ENCODE results near the gene NRG3. TPM values are rescaled to one million over a fixed set of nuclear protein-coding genes. Genes with fewer than 3 reads are reported as not detected.

The NRG3 gene
- total RNA-seq, 1 experiment from 2014 or later: 0.08 TPM

DNA sequence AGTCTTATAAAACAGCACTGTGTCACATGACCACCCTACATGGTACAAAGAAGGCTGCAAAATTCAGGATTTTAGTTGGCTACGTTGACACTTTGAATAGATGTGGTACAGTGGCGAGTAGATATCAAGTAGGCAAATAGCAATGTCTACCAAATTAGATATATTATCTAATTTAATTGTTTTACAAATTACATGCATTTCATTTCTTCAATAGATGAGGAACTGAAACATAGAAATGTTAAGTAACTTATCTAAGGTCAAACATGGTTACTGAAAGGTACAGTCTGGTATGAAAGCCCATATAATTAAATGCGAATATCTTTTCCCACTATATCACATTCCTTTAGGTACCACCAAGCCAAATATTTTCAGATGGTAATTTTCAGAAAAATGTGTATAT is 972.2 kb downstream of the NRG3 start:
- no peaks in the 10 kb centered on the region for H3K36me3 ChIP-seq (ENCODE audit: control insufficient read depth, insufficient read depth, low read length)
- intact Hi-C loops (cut with micrococcal nuclease; ENCODE audit: unreplicated experiment) (no loop called here), in situ Hi-C loops (cut with HindIII; ENCODE audit: low pct_unique_long_range_greater_than_20kb, low sequenced_read_pairs) (no loop called here)
- DNase-seq (ENCODE audit: low read depth, low spot score) (no peak), ATAC-seq (no peak)
- H3K27ac ChIP-seq (ENCODE audit: low read length): no peak overlapping the region
- no peaks in the 10 kb centered on the region for H3K27me3 ChIP-seq (ENCODE audit: control insufficient read depth, insufficient read depth, low read length)
- no peaks in the 10 kb centered on the region for H3K9me3 ChIP-seq (ENCODE audit: control insufficient read depth, insufficient read depth, low read depth, low read length)
- POLR2A ChIA-PET: no interaction called here
- no TSS peak for BruUV-seq (replicated peaks)
- H3K4me1 ChIP-seq (ENCODE audit: control insufficient read depth, insufficient read depth, low read length): no peaks in the 10 kb centered on the region
- CTCF ChIA-PET: no interaction called here
- TF ChIP-seq, protein P1, sequence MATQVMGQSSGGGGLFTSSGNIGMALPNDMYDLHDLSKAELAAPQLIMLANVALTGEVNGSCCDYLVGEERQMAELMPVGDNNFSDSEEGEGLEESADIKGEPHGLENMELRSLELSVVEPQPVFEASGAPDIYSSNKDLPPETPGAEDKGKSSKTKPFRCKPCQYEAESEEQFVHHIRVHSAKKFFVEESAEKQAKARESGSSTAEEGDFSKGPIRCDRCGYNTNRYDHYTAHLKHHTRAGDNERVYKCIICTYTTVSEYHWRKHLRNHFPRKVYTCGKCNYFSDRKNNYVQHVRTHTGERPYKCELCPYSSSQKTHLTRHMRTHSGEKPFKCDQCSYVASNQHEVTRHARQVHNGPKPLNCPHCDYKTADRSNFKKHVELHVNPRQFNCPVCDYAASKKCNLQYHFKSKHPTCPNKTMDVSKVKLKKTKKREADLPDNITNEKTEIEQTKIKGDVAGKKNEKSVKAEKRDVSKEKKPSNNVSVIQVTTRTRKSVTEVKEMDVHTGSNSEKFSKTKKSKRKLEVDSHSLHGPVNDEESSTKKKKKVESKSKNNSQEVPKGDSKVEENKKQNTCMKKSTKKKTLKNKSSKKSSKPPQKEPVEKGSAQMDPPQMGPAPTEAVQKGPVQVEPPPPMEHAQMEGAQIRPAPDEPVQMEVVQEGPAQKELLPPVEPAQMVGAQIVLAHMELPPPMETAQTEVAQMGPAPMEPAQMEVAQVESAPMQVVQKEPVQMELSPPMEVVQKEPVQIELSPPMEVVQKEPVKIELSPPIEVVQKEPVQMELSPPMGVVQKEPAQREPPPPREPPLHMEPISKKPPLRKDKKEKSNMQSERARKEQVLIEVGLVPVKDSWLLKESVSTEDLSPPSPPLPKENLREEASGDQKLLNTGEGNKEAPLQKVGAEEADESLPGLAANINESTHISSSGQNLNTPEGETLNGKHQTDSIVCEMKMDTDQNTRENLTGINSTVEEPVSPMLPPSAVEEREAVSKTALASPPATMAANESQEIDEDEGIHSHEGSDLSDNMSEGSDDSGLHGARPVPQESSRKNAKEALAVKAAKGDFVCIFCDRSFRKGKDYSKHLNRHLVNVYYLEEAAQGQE (IDR thresholded peaks at IDR 0.05; ENCODE audit: insufficient read depth in 1 of 2, low read depth in 2 of 2, low read length in 1 of 2): no peak
- TF ChIP-seq, protein P2, sequence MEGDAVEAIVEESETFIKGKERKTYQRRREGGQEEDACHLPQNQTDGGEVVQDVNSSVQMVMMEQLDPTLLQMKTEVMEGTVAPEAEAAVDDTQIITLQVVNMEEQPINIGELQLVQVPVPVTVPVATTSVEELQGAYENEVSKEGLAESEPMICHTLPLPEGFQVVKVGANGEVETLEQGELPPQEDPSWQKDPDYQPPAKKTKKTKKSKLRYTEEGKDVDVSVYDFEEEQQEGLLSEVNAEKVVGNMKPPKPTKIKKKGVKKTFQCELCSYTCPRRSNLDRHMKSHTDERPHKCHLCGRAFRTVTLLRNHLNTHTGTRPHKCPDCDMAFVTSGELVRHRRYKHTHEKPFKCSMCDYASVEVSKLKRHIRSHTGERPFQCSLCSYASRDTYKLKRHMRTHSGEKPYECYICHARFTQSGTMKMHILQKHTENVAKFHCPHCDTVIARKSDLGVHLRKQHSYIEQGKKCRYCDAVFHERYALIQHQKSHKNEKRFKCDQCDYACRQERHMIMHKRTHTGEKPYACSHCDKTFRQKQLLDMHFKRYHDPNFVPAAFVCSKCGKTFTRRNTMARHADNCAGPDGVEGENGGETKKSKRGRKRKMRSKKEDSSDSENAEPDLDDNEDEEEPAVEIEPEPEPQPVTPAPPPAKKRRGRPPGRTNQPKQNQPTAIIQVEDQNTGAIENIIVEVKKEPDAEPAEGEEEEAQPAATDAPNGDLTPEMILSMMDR (IDR thresholded peaks at IDR 0.05): no peak
- no peak for TF ChIP-seq SIN3A (IDR thresholded peaks at IDR 0.05; ENCODE audit: borderline replicate concordance, insufficient read depth, low read depth, low read length)
- no peak for TF ChIP-seq TCF7L2 (IDR thresholded peaks at IDR 0.05; ENCODE audit: low read depth, low read length)
- no peak for TF ChIP-seq POLR2AphosphoS5 (IDR thresholded peaks at IDR 0.05; ENCODE audit: low read depth, low read length)
- H3K4me3 ChIP-seq (ENCODE audit: low read depth in 2 of 2, low read length in 2 of 2): no peak overlapping the region

DNA sequence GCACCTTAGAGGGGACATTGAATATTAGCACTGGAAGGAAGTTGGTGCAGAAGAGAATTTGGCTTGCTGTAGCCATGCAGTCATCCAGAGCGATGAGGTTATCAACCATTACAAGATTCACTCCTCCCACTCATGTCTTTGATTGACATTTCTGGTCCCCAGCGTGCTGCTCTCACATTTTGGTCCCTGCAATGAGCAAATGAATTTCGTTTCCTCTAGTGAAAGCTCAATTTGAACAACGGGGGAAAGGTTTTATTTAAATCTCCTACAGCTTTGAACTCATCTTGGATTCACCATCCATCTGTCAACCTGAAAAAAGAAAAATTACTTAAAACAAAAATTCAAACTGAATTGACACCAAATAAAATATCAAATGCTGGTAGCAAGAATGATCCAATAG is 975.2 kb downstream of the NRG3 start:
- ATAC-seq: no peak
- CTCF ChIA-PET: no interaction called here
- no TSS peak for BruUV-seq (replicated peaks)

More for the DNA sequence above, 975.2 kb downstream of the NRG3 start:
- H3K36me3 ChIP-seq (ENCODE audit: control insufficient read depth, insufficient read depth, low read length): no peaks in the 10 kb centered on the region
- no peak for DNase-seq (ENCODE audit: low read depth, low spot score)
- no peaks in the 10 kb centered on the region for H3K9me3 ChIP-seq (ENCODE audit: control insufficient read depth, insufficient read depth, low read depth, low read length)
- POLR2A ChIA-PET: no interaction called here
- no peak overlapping the region for H3K27ac ChIP-seq (ENCODE audit: low read length)
- no peaks in the 10 kb centered on the region for H3K27me3 ChIP-seq (ENCODE audit: control insufficient read depth, insufficient read depth, low read length)
- no peak for TF ChIP-seq SIN3A (IDR thresholded peaks at IDR 0.05; ENCODE audit: borderline replicate concordance, insufficient read depth, low read depth, low read length)
- TF ChIP-seq TCF7L2 (IDR thresholded peaks at IDR 0.05; ENCODE audit: low read depth, low read length): no peak
- TF ChIP-seq, protein P1 (IDR thresholded peaks at IDR 0.05; ENCODE audit: insufficient read depth in 1 of 2, low read depth in 2 of 2, low read length in 1 of 2): no peak
- TF ChIP-seq, protein P2 (IDR thresholded peaks at IDR 0.05): no peak
- no peaks in the 10 kb centered on the region for H3K4me1 ChIP-seq (ENCODE audit: control insufficient read depth, insufficient read depth, low read length)
- H3K4me3 ChIP-seq (ENCODE audit: low read depth in 2 of 2, low read length in 2 of 2): no peak overlapping the region
- intact Hi-C loops (cut with micrococcal nuclease; ENCODE audit: unreplicated experiment) (no loop called here), in situ Hi-C loops (cut with HindIII; ENCODE audit: low pct_unique_long_range_greater_than_20kb, low sequenced_read_pairs) (no loop called here)

All from Panc1 (cell line).